K562 (cell line): Measurements from ENCODE around the gene ATG13. TPM values are rescaled to one million over a fixed set of nuclear protein-coding genes. Genes with fewer than 3 reads are reported as not detected.

Experiments
- CBX1 ChIP-seq: sonication (generic); IDR thresholded peaks from 2 replicates; pipeline ENCODE4 v1.6.1; 2016; ENCODE audit warnings: antibody characterized with exemption, low read depth, mild to moderate bottlenecking
- ETS2 ChIP-seq: IDR thresholded peaks from 2 replicates; pipeline ENCODE4 v1.6.1; 2016; ENCODE audit warnings: borderline replicate concordance, missing genetic modification characterization, mild to moderate bottlenecking, moderate library complexity, missing compliant biosample characterization; ENCODE audit not compliant: poor library complexity, severe bottlenecking
- EZH2 ChIP-seq: IDR thresholded peaks from 2 replicates; pipeline ENCODE4 v1.6.1; 2012; ENCODE audit warnings: low read depth, mild to moderate bottlenecking, inconsistent platforms, low read length, borderline replicate concordance
- FOXJ3 ChIP-seq: sonication (generic); formaldehyde crosslinking; IDR thresholded peaks from 2 replicates; pipeline ENCODE4 v1.4.0; 2020; ENCODE audit warnings: mild to moderate bottlenecking, missing genetic modification reagents
- HDAC2 ChIP-seq: fragments of 450-650 bp; IDR thresholded peaks from 2 replicates; pipeline ENCODE4 v1.6.1; 2016; ENCODE audit warnings: mild to moderate bottlenecking
- MBD2 ChIP-seq: sonication (generic); IDR thresholded peaks from 2 replicates; pipeline ENCODE4 v1.6.1; 2016; ENCODE audit warnings: low read depth, borderline replicate concordance
- NFRKB ChIP-seq: fragments of 450-650 bp; IDR thresholded peaks from 2 replicates; pipeline ENCODE4 v1.6.1; 2016; ENCODE audit warnings: low read depth
- PPARD ChIP-seq: fragments of 250-450 bp; sonication (Bioruptor Pico); IDR thresholded peaks from 2 replicates; pipeline ENCODE4 v1.8.0; 2022; ENCODE audit warnings: inconsistent platforms, mild to moderate bottlenecking, moderate library complexity
- RBM14 ChIP-seq: fragments of 200-400 bp; formaldehyde crosslinking; IDR thresholded peaks from 2 replicates; pipeline ENCODE4 v1.6.1; 2018; ENCODE audit warnings: low read depth, mild to moderate bottlenecking, low read length, moderate library complexity, borderline replicate concordance; ENCODE audit not compliant: insufficient read depth
- RCOR1 ChIP-seq, 2 experiments: IDR thresholded peaks; 2 replicates each; pipeline ENCODE4 v1.6.1; 2012; ENCODE audit warnings: low read depth in 2 of 2, low read length in 2 of 2, borderline replicate concordance in 1 of 2, improper control_type of control experiment in 1 of 2
- SREBF1 ChIP-seq: fragments of 150-350 bp; IDR thresholded peaks from 2 replicates; pipeline ENCODE4 v1.6.1; 2014; ENCODE audit warnings: antibody characterized with exemption, low read depth, low read length, borderline replicate concordance
- SRSF9 ChIP-seq: fragments of 200-400 bp; formaldehyde crosslinking; IDR thresholded peaks from 2 replicates; pipeline ENCODE4 v1.6.1; 2017; ENCODE audit warnings: low read depth, low read length, borderline replicate concordance
- STAT5B ChIP-seq: fragments of 250-450 bp; sonication (Bioruptor Pico); IDR thresholded peaks from 2 replicates; pipeline ENCODE4 v1.8.0; 2021; ENCODE audit warnings: mild to moderate bottlenecking, inconsistent platforms
- ZFPM2 ChIP-seq: fragments of 250-450 bp; sonication (Bioruptor Pico); IDR thresholded peaks from 2 replicates; pipeline ENCODE4 v1.5.1; 2022; ENCODE audit warnings: mild to moderate bottlenecking
- ZNF384 ChIP-seq: IDR thresholded peaks from 2 replicates; pipeline ENCODE4 v1.6.1; 2012; ENCODE audit warnings: low read depth, low read length, improper control_type of control experiment
- polyA plus RNA-seq, 8 experiments: library from polyadenylated mRNA; depleted of rRNA in 4 of 8; stranded (reverse) in 5 of 8; unstranded in 3 of 8; fragments of >200 nt; fragmentation: Nextera tagmentation in 2 of 8; fragmentation: Illumina TruSeq in 1 of 8; extraction: Ambion mirVana in 2 of 8; extraction: Trizol in 1 of 8; gene quantifications; 2 replicates each; pipeline versions ENCODE4 v1.2.1 to v1.2.3, GENCODE V29; 2011 to 2014; ENCODE audit warnings: inconsistent platforms in 1 of 8, missing spikeins in 1 of 8
- total RNA-seq, 7 experiments: library from RNA; depleted of rRNA in 6 of 7; stranded (reverse); fragments of >200 nt in 6 of 7; fragmentation: Illumina TruSeq in 2 of 7; extraction: Trizol in 2 of 7; gene quantifications; 2 replicates each; pipeline versions ENCODE4 v1.2.1 to v1.2.3, GENCODE V29; 2011 to 2021; ENCODE audit warnings: low replicate concordance in 1 of 7
- TF ChIP-seq, protein P1 (sequence below): fragments of 150-350 bp; IDR thresholded peaks from 2 replicates; pipeline ENCODE4 v1.6.1; 2014; ENCODE audit warnings: low read depth, mild to moderate bottlenecking, low read length, borderline replicate concordance
- TF ChIP-seq, protein P2 (sequence below): fragments of 250-450 bp; sonication (Bioruptor Pico); IDR thresholded peaks from 2 replicates; pipeline ENCODE4 v1.4.0; 2020; ENCODE audit warnings: borderline replicate concordance
- TF ChIP-seq, protein P3 (sequence below): fragments of 250-450 bp; sonication (Bioruptor Pico); IDR thresholded peaks from 2 replicates; pipeline ENCODE4 v1.8.0; 2021; ENCODE audit warnings: moderate library complexity, mild to moderate bottlenecking, inconsistent platforms
- TF ChIP-seq, protein P4 (sequence below): fragments of 450-650 bp; formaldehyde crosslinking; IDR thresholded peaks from 2 replicates; pipeline ENCODE4 v1.4.0; 2022; ENCODE audit warnings: missing genetic modification characterization

ATG13 gene
- total and polyA plus RNA-seq, 9 of the 15 experiments (the other 6 are each of a cell fraction or from before 2014, with no cell fraction given): 13.1 to 61.5 (median 36.5) TPM

DNA sequence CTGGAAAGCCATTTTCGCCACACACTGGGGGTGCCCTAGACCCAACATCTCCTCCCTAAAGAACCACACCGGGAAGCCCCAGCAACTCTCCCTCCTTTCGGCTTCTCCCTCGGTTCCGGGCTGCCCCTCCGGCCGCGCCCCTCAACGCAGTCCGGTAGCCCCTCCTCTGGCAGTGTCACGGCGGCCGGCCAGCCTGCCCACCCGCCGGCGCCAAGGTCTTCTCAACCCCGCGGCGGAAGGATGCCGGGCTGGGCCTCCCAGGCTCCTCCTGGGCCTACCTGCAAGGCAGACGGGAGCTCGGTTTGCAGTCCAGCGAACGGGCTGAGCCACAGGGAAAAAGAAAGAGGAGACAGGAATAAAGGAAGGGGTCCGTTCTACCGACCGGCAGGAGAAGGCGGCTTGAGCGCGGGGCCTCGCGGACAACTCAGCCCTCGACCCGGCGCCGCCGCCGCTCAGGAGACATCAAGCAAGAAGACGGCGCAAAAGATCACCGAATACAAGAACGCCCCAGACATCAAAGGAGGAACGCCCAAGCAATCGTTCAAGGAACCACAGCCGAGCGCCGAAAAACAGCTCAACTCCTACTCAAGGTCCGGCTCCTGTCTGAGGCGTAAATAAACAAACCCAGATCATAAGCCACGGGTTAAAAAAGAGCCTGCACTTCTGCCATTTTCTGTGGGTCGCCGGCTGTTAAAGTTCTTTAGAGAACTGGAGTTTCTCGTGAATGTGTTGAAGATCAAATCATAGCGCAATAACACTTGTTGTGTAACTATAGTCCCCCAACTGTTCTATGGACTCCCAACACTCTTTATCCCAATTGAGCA, 23.6 kb upstream of the ATG13 start, which contains the start of gene AMBRA1 (continued):
- TF ChIP-seq, protein P1, sequence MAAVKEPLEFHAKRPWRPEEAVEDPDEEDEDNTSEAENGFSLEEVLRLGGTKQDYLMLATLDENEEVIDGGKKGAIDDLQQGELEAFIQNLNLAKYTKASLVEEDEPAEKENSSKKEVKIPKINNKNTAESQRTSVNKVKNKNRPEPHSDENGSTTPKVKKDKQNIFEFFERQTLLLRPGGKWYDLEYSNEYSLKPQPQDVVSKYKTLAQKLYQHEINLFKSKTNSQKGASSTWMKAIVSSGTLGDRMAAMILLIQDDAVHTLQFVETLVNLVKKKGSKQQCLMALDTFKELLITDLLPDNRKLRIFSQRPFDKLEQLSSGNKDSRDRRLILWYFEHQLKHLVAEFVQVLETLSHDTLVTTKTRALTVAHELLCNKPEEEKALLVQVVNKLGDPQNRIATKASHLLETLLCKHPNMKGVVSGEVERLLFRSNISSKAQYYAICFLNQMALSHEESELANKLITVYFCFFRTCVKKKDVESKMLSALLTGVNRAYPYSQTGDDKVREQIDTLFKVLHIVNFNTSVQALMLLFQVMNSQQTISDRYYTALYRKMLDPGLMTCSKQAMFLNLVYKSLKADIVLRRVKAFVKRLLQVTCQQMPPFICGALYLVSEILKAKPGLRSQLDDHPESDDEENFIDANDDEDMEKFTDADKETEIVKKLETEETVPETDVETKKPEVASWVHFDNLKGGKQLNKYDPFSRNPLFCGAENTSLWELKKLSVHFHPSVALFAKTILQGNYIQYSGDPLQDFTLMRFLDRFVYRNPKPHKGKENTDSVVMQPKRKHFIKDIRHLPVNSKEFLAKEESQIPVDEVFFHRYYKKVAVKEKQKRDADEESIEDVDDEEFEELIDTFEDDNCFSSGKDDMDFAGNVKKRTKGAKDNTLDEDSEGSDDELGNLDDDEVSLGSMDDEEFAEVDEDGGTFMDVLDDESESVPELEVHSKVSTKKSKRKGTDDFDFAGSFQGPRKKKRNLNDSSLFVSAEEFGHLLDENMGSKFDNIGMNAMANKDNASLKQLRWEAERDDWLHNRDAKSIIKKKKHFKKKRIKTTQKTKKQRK: peak; percentile 54; the same call in 1 of the 2 replicates
- TF ChIP-seq SREBF1 (no peak), HDAC2 (peak; percentile 54; the same call in 1 of the 2 replicates), ZNF384 (peak; percentile 52), SRSF9 (no peak), NFRKB (peak; percentile 88), PPARD (CRISPR knock-in tag) (no peak), RBM14 (no peak), EZH2 (no peak), FOXJ3 (no peak), ETS2 (tag) (no peak), CBX1 (0 out of 2 replicates have a peak, but pooled peaks have one; percentile 71), RCOR1 (IDR thresholded peaks at IDR 0.05; ENCODE audit: borderline replicate concordance in 1 of 2, low read depth in 2 of 2, low read length in 2 of 2) (peak in 1 of 2 experiments; percentile 74; a peak in 1 of 4 replicates), STAT5B (CRISPR knock-in tag) (no peak), ZFPM2 (CRISPR knock-in tag) (no peak), MBD2 (peak; percentile 60; the same call in 1 of the 2 replicates)
- TF ChIP-seq, protein P2, sequence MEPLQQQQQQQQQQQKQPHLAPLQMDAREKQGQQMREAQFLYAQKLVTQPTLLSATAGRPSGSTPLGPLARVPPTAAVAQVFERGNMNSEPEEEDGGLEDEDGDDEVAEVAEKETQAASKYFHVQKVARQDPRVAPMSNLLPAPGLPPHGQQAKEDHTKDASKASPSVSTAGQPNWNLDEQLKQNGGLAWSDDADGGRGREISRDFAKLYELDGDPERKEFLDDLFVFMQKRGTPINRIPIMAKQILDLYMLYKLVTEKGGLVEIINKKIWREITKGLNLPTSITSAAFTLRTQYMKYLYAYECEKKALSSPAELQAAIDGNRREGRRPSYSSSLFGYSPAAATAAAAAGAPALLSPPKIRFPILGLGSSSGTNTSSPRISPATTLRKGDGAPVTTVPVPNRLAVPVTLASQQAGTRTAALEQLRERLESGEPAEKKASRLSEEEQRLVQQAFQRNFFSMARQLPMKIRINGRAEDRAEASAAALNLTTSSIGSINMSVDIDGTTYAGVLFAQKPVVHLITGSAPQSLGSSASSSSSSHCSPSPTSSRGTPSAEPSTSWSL: no peak
- TF ChIP-seq, protein P3, sequence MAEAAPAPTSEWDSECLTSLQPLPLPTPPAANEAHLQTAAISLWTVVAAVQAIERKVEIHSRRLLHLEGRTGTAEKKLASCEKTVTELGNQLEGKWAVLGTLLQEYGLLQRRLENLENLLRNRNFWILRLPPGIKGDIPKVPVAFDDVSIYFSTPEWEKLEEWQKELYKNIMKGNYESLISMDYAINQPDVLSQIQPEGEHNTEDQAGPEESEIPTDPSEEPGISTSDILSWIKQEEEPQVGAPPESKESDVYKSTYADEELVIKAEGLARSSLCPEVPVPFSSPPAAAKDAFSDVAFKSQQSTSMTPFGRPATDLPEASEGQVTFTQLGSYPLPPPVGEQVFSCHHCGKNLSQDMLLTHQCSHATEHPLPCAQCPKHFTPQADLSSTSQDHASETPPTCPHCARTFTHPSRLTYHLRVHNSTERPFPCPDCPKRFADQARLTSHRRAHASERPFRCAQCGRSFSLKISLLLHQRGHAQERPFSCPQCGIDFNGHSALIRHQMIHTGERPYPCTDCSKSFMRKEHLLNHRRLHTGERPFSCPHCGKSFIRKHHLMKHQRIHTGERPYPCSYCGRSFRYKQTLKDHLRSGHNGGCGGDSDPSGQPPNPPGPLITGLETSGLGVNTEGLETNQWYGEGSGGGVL: no peak
- TF ChIP-seq, protein P4, sequence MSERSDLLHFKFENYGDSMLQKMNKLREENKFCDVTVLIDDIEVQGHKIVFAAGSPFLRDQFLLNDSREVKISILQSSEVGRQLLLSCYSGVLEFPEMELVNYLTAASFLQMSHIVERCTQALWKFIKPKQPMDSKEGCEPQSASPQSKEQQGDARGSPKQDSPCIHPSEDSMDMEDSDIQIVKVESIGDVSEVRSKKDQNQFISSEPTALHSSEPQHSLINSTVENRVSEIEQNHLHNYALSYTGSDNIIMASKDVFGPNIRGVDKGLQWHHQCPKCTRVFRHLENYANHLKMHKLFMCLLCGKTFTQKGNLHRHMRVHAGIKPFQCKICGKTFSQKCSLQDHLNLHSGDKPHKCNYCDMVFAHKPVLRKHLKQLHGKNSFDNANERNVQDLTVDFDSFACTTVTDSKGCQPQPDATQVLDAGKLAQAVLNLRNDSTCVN (CRISPR knock-in tag): no peak
